ENCODE data around the gene ATF6. TPM values are rescaled to one million over a fixed set of nuclear protein-coding genes. Genes with fewer than 3 reads are reported as not detected.

ATF6 gene
- total and polyA plus RNA-seq, 2 donors (not counting 1 experiment from before 2014, with no cell fraction given): 5.7 to 26.6 TPM

GRCh38 chr1:161987303-161987702, 221.2 kb downstream of the ATF6 start:
- peaks cover 0 to 16% (median 2%) of the 10 kb centered on the region in 3 donors for H3K9me3 ChIP-seq (ENCODE audit: control extremely low read depth in 1 of 3, control insufficient read depth in 2 of 3, insufficient read depth in 1 of 3, low read length in 2 of 3)
- no peaks in the 10 kb centered on the region for H3K4me1 ChIP-seq (ENCODE audit: control insufficient read depth in 2 of 2, insufficient read depth in 2 of 2, low read length in 2 of 2)
- CTCF ChIA-PET: no interaction called here
- no peaks in the 10 kb centered on the region for H3K36me3 ChIP-seq (replicated peaks in 1 of 2; ENCODE audit: control extremely low read depth in 1 of 2, control insufficient read depth in 1 of 2, extremely low read depth in 1 of 2, insufficient read depth in 2 of 2, low read length in 1 of 2)
- peaks cover 6% of the 10 kb centered on the region for H3K9me3 Mint-ChIP-seq (ENCODE audit: insufficient read depth)
- DNase-seq: no peak
- H3K27ac Mint-ChIP-seq: no peak overlapping the region
- ATAC-seq (ENCODE audit: low read depth): no peak
- no peak overlapping the region for H3K27ac ChIP-seq (ENCODE audit: low read length in 2 of 2)
- H3K4me1 Mint-ChIP-seq: no peaks in the 10 kb centered on the region
- H3K27me3 Mint-ChIP-seq: peaks cover 42% of the 10 kb centered on the region
- no peak overlapping the region for H3K9ac ChIP-seq (ENCODE audit: low read length)
- H3K27me3 ChIP-seq (replicated peaks in 1 of 4; ENCODE audit: control extremely low read depth in 1 of 4, control insufficient read depth in 3 of 4, insufficient read depth in 4 of 4, low read length in 3 of 4): peaks cover 0 to 3% (median 0%) of the 10 kb centered on the region in 4 experiments
- no peak overlapping the region for H3K4me3 ChIP-seq (ENCODE audit: control extremely low read depth in 1 of 5, extremely low read depth in 1 of 5, insufficient read depth in 1 of 5, low read depth in 2 of 5, low read length in 4 of 5)
- POLR2A ChIA-PET: no interaction called here
- TF ChIP-seq EZH2 (IDR thresholded peaks at IDR 0.05; ENCODE audit: borderline replicate concordance, insufficient read depth, low read depth, low read length, poor library complexity, severe bottlenecking) (no peak), CTCF (IDR thresholded peaks at IDR 0.05) (no peak)
- H2AFZ ChIP-seq (ENCODE audit: insufficient read depth, low read depth, low read length, poor library complexity, severe bottlenecking): no peak overlapping the region
- H3K79me2 ChIP-seq (ENCODE audit: control insufficient read depth, insufficient read depth, low read length): no peaks in the 10 kb centered on the region
- 67% methylated on average over 1 of the region's 1 CpG for WGBS (ENCODE audit: insufficient coverage)
- no peak overlapping the region for H3K4me2 ChIP-seq (replicated peaks; ENCODE audit: low read depth, low read length, poor library complexity, severe bottlenecking)
- H3K4me3 Mint-ChIP-seq: no peak overlapping the region
- intact Hi-C loops (cut with micrococcal nuclease): no loop called here
- no peaks in the 10 kb centered on the region for H4K20me1 ChIP-seq (ENCODE audit: control insufficient read depth, insufficient read depth, low read length, poor library complexity, severe bottlenecking)

- H2AFZ ChIP-seq (ENCODE audit: insufficient read depth, low read depth, low read length, poor library complexity, severe bottlenecking): no peak overlapping the region
- Mint-ChIP-seq H3K27me3 (peaks cover 39% of the 10 kb centered on the region), H3K9me3 (ENCODE audit: insufficient read depth) (peaks cover 6% of the 10 kb centered on the region), H3K4me1 (no peaks in the 10 kb centered on the region), H3K27ac (no peak overlapping the region), H3K4me3 (no peak overlapping the region)
- POLR2A ChIA-PET: no interaction called here
- no peak overlapping the region for H3K9ac ChIP-seq (ENCODE audit: low read length)
- H3K36me3 ChIP-seq (replicated peaks in 1 of 2; ENCODE audit: control extremely low read depth in 1 of 2, control insufficient read depth in 1 of 2, extremely low read depth in 1 of 2, insufficient read depth in 2 of 2, low read length in 1 of 2): no peaks in the 10 kb centered on the region
- DNase-seq (no peak), ATAC-seq (ENCODE audit: low read depth) (no peak)
- no peaks in the 10 kb centered on the region for H3K27me3 ChIP-seq (replicated peaks in 1 of 4; ENCODE audit: control extremely low read depth in 1 of 4, control insufficient read depth in 3 of 4, insufficient read depth in 4 of 4, low read length in 3 of 4)
- WGBS (ENCODE audit: insufficient coverage): 89% methylated on average over 5 of the region's 5 CpGs
- no peaks in the 10 kb centered on the region for H3K79me2 ChIP-seq (ENCODE audit: control insufficient read depth, insufficient read depth, low read length)
- CTCF ChIA-PET: no interaction called here
- H3K27ac ChIP-seq (ENCODE audit: low read length in 2 of 2): no peak overlapping the region
- H3K4me3 ChIP-seq (ENCODE audit: control extremely low read depth in 1 of 5, extremely low read depth in 1 of 5, insufficient read depth in 1 of 5, low read depth in 2 of 5, low read length in 4 of 5): no peak overlapping the region
- no peaks in the 10 kb centered on the region for H4K20me1 ChIP-seq (ENCODE audit: control insufficient read depth, insufficient read depth, low read length, poor library complexity, severe bottlenecking)
- H3K9me3 ChIP-seq (ENCODE audit: control extremely low read depth in 1 of 3, control insufficient read depth in 2 of 3, insufficient read depth in 1 of 3, low read length in 2 of 3): peaks cover 0 to 15% (median 2%) of the 10 kb centered on the region in 3 donors
- H3K4me2 ChIP-seq (replicated peaks; ENCODE audit: low read depth, low read length, poor library complexity, severe bottlenecking): no peak overlapping the region
- TF ChIP-seq EZH2 (IDR thresholded peaks at IDR 0.05; ENCODE audit: borderline replicate concordance, insufficient read depth, low read depth, low read length, poor library complexity, severe bottlenecking): no peak
- TF ChIP-seq CTCF (IDR thresholded peaks at IDR 0.05): no peak
- no peaks in the 10 kb centered on the region for H3K4me1 ChIP-seq (ENCODE audit: control insufficient read depth in 2 of 2, insufficient read depth in 2 of 2, low read length in 2 of 2)
- intact Hi-C loops (cut with micrococcal nuclease): no loop called here
Measured at GRCh38 chr1:161987872-161988271, 221.8 kb downstream of the ATF6 start.
